Amygdala (tissue), 56 donors: Measurements from ENCODE around the gene DOK4.

ENCODE experiments used
- DNase-seq, 56 donors: peaks; one replicate each; lab custom pipeline; 2025; lab: John Stamatoyannopoulos, UW

DOK4 gene

GRCh38 chr16:57522960-57523359, 36.7 kb upstream of the DOK4 start:
- DNase-seq, result no peak

- DNase-seq, result peak in 51 of 56 donors; percentile 5 to 85 (median 47)
Measured at GRCh38 chr16:57519796-57520360, 33.6 kb upstream of the DOK4 start.

- no peak for DNase-seq
Measured at GRCh38 chr16:57518922-57519321, 32.6 kb upstream of the DOK4 start.

- DNase-seq, result no peak
Measured at GRCh38 chr16:57518520-57518919, 32.2 kb upstream of the DOK4 start.

GRCh38 chr16:57517397-57518367, 31.4 kb upstream of the DOK4 start:
- DNase-seq, result no peak

GRCh38 chr16:57516773-57517172, 30.5 kb upstream of the DOK4 start:
- DNase-seq, result no peak

GRCh38 chr16:57516176-57516725, 30.0 kb upstream of the DOK4 start:
- peak in 1 of 56 donors; percentile 26 for DNase-seq

- DNase-seq, result no peak
Measured at GRCh38 chr16:57514791-57515600, 28.7 kb upstream of the DOK4 start.

- no peak for DNase-seq
Measured at GRCh38 chr16:57514371-57514770, 28.1 kb upstream of the DOK4 start.

- no peak for DNase-seq
Measured at GRCh38 chr16:57513371-57514102, 27.2 kb upstream of the DOK4 start.

GRCh38 chr16:57512296-57513001, 26.2 kb upstream of the DOK4 start:
- DNase-seq, result no peak

- no peak for DNase-seq
Measured at GRCh38 chr16:57510016-57510871, 24.0 kb upstream of the DOK4 start.

- no peak for DNase-seq
Measured at GRCh38 chr16:57509231-57509923, 23.1 kb upstream of the DOK4 start.

GRCh38 chr16:57508035-57508425, 21.7 kb upstream of the DOK4 start:
- no peak for DNase-seq

- DNase-seq, result no peak
Measured at GRCh38 chr16:57507136-57508034, 21.1 kb upstream of the DOK4 start.

GRCh38 chr16:57505169-57505568, 18.9 kb upstream of the DOK4 start:
- DNase-seq, result no peak

- no peak for DNase-seq
Measured at GRCh38 chr16:57504491-57504890, 18.2 kb upstream of the DOK4 start.
